Kidney epithelial cell (primary cell): ENCODE measurements around the gene MBP. TPM values are rescaled to one million over a fixed set of nuclear protein-coding genes. Genes with fewer than 3 reads are reported as not detected.

ENCODE experiments used
- DNase-seq: peaks from one replicate; pipeline ENCODE4 v3.0.0-alpha.2; 2010; ENCODE audit warnings: low read depth
- H3K27me3 ChIP-seq: 2 replicates; pipeline ENCODE4 v1.6.0; 2011; ENCODE audit warnings: low read length; ENCODE audit not compliant: control insufficient read depth, insufficient read depth
- H3K36me3 ChIP-seq: 2 replicates; pipeline ENCODE4 v1.5.1; 2011; ENCODE audit warnings: low read length; ENCODE audit not compliant: control insufficient read depth, insufficient read depth
- H3K4me3 ChIP-seq: 2 replicates; pipeline ENCODE4 v1.5.1; 2011; ENCODE audit warnings: low read depth, mild to moderate bottlenecking, control low read depth, low read length
- total RNA-seq: library from RNA; depleted of rRNA; stranded (reverse); fragments of >200 nt; gene quantifications from 2 replicates; pipeline ENCODE4 v1.2.3, GENCODE V29; 2015
- TF ChIP-seq, protein P1 (sequence below): IDR thresholded peaks from 2 replicates; pipeline ENCODE4 v1.5.1; 2011; ENCODE audit warnings: mild to moderate bottlenecking, moderate library complexity, low read length, control low read depth, inconsistent platforms; ENCODE audit not compliant: insufficient read depth, poor library complexity, severe bottlenecking

Gene MBP
- total RNA-seq, 1 donor from 2014 or later: 29.1 TPM

DNA sequence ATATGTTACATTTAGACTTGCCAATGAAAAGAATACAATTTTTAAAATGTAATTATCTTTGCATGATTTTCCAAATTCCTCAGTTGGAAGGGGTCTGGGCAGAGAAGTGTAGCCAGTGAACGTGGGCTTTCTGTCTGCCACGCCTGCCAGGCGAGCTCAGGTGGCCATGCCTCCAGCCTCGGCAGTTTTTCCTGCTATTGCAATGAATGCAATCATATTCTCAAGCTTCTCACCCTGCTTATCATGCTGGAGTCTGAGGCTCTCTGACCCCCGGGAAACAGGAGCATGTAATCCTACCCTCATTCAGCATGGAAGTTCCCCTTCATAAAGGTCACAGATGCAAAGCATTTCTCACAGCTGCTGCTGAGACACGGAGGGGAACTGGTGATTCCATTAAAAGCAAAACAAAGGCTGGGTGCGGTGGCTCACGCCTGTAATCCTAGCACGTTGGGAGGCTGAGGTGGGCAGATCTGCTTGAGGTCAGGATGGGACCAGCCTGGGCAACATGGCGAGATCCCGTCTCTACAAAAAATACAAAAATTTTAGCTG is 154.8 kb downstream of the MBP start:
- TF ChIP-seq, protein P1, sequence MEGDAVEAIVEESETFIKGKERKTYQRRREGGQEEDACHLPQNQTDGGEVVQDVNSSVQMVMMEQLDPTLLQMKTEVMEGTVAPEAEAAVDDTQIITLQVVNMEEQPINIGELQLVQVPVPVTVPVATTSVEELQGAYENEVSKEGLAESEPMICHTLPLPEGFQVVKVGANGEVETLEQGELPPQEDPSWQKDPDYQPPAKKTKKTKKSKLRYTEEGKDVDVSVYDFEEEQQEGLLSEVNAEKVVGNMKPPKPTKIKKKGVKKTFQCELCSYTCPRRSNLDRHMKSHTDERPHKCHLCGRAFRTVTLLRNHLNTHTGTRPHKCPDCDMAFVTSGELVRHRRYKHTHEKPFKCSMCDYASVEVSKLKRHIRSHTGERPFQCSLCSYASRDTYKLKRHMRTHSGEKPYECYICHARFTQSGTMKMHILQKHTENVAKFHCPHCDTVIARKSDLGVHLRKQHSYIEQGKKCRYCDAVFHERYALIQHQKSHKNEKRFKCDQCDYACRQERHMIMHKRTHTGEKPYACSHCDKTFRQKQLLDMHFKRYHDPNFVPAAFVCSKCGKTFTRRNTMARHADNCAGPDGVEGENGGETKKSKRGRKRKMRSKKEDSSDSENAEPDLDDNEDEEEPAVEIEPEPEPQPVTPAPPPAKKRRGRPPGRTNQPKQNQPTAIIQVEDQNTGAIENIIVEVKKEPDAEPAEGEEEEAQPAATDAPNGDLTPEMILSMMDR: no peak
- Histone ChIP-seq H3K4me3 (no peak overlapping the region), H3K27me3 (peaks cover 3% of the 10 kb centered on the region), H3K36me3 (no peaks in the 10 kb centered on the region)
- no peak for DNase-seq

DNA sequence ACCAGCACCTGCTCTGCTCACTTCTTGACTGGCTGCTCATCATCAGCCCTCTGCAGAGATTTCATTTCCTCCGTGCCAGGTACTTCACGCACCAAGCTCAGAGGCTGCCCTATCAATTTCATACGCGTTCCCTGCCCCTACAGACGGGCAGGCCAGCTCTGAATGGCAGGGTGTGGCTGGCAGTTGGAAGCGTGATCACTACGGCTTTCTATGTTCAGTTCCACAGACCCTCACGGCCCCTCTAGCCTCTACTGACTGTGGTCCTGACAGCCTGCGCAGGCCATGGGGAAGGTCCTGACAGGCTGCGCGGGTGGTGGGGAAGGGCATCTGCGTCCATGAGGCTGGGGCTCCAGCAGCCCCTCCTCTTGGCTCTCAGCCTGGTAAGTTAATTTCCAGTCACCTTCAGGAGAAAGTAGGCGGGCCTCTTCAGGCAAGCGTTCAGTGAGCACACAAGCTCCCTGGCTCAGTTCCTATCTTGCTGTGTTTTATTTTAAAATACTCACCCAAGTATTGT is 155.4 kb downstream of the MBP start:
- H3K4me3 ChIP-seq: no peak overlapping the region
- DNase-seq: no peak
- H3K27me3 ChIP-seq: peaks cover 3% of the 10 kb centered on the region
- TF ChIP-seq, protein P1: no peak
- H3K36me3 ChIP-seq: no peaks in the 10 kb centered on the region

DNA sequence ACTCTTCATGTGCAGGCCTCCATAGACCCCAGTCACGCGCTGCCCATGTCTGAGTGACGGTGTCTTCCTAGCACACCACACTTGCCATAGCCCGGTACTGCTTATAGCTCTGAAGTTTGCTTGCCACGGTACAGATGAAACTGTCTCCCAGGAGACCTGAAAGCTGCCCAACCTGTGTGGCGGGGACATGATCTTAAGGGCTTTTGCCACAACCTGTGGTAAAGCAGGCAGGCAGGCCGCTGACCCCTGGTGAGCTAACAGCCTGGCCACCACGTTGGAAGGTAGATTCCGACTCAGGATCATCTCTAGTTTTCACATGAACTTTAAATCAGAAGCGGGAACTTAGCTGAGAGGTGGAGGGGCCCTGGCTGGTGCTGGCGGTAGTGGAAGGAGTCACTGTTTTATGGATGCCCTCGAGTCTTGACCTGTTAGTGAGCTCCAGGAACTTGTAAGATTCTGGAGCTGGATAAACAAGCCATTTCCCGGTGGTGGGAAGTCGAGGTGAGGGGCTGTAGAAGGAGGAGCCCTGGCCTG is 156.9 kb downstream of the MBP start:
- Histone ChIP-seq H3K27me3 (peaks cover 2% of the 10 kb centered on the region), H3K4me3 (no peak overlapping the region), H3K36me3 (no peaks in the 10 kb centered on the region)
- TF ChIP-seq, protein P1: no peak
- no peak for DNase-seq

DNA sequence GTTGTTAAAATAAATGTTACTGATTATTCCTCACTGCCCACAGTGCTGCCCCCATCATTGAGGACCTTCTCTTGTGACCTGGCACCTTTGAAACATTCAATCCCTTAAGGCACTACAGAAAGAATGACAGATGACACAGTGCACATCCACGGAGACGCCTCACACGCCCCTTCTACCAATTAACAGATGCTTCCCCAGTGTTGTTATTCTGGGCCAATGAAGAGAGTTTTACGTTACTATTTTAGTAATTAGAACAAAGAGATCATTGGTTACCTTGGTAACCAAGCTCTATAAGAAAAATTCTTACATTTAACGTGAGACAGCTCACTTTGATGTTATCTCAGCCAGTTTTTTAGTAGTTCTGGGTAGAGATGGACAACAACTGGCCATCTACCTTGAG is 158.2 kb downstream of the MBP start:
- H3K4me3 ChIP-seq: no peak overlapping the region
- no peak for DNase-seq
- no peaks in the 10 kb centered on the region for H3K27me3 ChIP-seq
- no peaks in the 10 kb centered on the region for H3K36me3 ChIP-seq
- TF ChIP-seq, protein P1: no peak

DNA sequence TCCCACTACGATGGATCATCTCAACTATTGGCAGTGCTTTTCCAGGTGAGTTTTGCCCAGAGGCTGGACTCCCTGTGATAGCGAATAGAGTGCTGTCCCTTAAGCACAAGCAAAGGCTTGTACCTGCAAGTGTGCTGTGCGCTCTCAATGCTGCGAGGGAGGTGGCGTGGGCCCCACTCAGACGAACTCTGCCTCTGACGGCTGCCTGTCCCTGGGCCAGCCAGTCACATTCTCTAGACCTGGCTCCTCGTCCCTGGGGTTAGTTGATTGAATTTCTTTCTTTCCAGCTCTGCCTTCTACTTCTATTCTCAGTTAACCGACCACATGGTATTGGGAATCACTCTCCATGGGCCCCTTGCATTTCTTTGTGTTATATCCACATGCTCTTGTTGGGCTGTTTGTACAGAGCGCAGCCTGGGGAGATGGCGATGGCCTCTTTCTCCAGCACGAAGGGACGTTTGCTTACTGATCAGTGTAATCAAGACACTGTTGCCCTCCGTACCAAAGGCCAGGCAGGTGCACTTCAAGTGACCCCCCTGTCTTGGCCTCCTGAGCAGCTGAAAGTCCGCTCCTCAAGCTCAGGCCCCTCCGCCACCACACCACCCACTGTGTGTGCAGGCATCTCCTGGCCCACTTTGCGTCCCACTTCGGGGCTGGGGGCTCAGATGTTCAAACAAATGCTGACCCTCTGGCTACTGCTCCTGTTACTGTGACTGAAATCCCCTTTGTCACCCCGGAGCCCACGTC is 158.9 kb downstream of the MBP start:
- TF ChIP-seq, protein P1: no peak
- H3K36me3 ChIP-seq: no peaks in the 10 kb centered on the region
- no peak for DNase-seq
- H3K4me3 ChIP-seq: no peak overlapping the region
- no peaks in the 10 kb centered on the region for H3K27me3 ChIP-seq
